ENCODE data around the gene NPIPA5. TPM values are rescaled to one million over a fixed set of nuclear protein-coding genes. Genes with fewer than 3 reads are reported as not detected.
"Not testable (repeated sequence)": the region's sequence is repeated elsewhere in the genome, so short reads cannot be mapped to it uniquely, and the experiment has no call there.

NPIPA5 gene
- total RNA-seq, 1 donor from 2014 or later = 19.9 TPM

DNA sequence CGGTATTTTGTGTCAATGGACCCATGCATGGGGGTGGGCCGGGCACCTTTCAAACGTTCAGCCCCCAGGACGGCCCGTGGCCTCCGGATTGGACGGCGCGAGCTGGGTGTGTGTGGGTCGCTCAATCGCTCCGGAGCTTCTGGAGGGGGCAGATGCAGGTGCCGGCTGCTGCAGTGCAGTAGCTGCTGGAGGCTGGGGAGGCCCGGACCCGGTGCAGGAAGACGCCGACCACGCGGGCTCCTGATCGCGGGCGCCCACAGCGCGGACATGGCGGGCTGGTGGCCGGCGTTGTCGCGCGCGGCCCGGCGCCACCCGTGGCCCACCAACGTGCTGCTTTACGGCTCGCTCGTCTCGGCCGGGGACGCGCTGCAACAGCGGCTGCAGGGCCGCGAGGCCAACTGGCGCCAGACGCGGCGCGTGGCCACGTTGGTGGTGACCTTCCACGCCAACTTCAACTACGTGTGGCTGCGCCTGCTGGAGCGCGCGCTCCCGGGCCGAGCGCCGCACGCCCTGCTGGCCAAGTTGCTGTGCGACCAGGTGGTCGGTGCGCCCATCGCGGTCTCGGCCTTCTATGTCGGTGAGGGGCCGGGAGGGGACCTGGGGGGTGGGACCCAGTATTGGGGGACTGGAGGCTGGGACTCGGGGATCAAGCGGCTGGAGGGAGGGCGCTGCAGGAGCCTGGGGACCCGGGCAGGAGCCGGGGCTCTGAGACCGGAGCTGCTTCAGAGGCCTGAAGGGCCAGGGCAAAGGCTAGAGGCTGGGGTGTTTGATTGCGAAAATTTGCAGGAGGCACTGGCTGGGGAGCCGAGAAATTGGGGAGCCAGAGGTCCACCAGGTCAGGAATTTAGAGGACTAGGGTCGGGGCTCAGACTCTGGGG is 17.8 kb upstream of the NPIPA5 start, which contains the start of gene MPV17L:
Gene MPV17L (plus strand): TSS at position 124 of the 878 bp plus-strand sequence. CDS start 144 bp downstream, at position 268.
- ATAC-seq (peak; percentile 91), DNase-seq (ENCODE audit: low spot score) (peak; percentile 65)
- intact Hi-C loops (cut with DNase I) = not testable (repeated sequence)

DNA sequence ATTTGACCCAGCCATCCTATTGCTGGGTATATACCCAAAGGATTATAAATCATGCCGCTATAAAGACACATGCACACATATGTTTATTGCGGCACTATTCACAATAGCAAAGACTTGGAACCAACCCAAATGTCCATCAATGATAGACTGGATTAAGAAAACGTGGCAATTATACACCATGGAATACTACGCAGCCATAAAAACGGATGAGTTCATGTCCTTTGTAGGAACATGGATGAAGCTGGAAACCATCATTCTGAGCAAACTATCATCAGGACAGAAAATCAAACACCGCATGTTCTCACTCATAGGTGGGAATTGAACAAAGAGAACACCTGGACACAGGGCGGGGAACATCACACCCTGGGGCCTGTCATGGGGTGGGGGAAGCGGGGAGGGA is 14.9 kb upstream of the NPIPA5 start:
- ATAC-seq; intact Hi-C loops (cut with DNase I); DNase-seq (ENCODE audit: low spot score): not testable (repeated sequence)

DNA sequence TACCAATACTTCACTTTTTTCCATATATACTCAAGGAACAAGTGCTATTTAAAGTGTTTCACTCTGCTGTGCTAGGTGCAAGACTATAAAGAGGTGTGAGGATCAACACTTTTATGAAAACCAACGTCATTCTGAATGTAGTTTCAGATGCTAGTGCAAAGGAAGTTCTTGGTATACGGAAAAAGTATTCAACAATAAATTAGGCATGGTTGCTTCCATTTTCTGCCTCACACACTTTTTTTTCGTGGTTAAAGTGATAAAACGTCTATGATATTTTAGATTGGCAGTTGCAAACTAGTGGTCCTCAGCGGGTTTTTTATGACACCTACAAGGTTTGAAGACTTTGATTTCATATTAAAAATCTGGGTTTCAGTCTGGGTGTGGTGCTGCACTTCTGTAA is 11.8 kb upstream of the NPIPA5 start:
- ATAC-seq; intact Hi-C loops (cut with DNase I); DNase-seq (ENCODE audit: low spot score): not testable (repeated sequence)

DNA sequence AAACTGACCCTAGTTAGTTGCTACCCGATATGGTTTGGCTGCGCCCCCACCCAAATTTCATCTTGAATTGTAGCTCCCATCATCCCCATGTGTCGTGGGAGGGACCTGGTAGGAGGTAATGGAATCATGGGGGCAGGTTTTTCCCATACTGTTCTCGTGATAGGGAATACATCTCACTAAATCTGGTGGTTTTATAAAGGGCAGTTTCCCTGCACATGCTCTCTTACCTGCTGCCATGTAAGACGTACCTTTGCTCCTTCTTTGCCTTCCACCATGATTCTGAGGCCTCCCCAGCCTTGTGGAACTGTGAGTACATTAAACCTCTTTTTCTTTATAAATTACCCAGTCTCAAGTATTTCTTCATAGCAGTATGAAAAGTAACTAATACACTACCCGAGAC is 10.0 kb upstream of the NPIPA5 start:
- not testable (repeated sequence) for DNase-seq (ENCODE audit: low spot score)

DNA sequence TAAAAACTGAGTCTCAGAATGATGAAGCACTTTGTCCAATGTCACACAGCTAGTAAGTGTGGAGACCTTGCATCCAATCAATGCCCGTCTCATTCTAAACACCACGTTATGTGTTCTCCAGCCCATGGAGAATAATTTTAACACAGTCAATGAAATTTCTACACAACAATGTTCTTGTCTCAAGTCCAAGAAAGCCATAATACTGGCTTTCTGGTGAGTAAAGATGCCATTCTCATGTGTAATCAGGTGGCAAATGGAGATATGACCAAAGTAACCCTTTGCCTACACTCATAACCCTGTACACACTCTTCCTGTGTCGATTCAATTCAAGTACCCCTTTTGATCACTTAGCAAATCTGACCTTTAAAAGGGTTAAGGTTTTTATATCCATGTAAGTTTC is 4.7 kb upstream of the NPIPA5 start:
- DNase-seq (ENCODE audit: low spot score); intact Hi-C loops (cut with DNase I); ATAC-seq: not testable (repeated sequence)

More for the DNA sequence above, 10.0 kb upstream of the NPIPA5 start:
- ATAC-seq; intact Hi-C loops (cut with DNase I): not testable (repeated sequence)

DNA sequence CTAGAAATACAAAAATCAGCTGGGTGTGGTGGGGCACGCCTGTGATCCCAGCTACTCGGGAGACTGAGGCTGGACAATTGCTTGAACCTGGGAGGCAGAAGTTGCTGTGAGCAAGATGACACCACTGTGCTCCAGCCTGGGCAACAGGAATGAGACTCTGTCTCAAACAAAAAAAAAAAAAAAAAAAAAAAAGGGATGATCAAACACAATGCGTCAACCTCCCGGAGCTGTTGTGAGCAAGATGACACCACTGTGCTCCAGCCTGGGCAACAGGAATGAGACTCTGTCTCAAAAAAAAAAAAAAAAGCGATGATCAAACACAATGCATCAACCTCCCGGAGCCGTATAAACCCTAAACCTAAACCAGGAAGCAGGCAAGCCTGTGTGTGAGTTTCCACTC is 20.6 kb downstream of the NPIPA5 start:
- DNase-seq (ENCODE audit: low spot score); ATAC-seq; intact Hi-C loops (cut with DNase I): not testable (repeated sequence)

DNA sequence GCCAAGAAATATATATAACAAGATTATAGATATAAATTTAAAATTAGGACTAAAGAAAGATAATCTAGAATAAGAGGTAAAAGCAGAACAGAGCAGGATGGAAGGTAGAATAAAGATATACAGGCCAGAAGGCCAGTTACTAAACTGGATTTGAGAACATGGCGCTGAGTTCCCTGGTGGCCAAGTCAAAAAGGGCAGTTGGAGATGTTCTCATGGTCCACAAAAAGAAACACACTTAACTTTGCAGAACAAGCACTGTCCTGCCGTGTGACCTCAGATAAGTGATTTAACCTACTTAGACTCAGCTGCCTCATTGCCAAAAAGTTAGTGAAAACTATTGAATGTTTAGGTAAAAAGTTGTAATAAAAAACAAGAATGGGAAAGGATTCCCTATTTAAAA is 23.2 kb downstream of the NPIPA5 start:
- ATAC-seq; DNase-seq (ENCODE audit: low spot score); intact Hi-C loops (cut with DNase I): not testable (repeated sequence)

DNA sequence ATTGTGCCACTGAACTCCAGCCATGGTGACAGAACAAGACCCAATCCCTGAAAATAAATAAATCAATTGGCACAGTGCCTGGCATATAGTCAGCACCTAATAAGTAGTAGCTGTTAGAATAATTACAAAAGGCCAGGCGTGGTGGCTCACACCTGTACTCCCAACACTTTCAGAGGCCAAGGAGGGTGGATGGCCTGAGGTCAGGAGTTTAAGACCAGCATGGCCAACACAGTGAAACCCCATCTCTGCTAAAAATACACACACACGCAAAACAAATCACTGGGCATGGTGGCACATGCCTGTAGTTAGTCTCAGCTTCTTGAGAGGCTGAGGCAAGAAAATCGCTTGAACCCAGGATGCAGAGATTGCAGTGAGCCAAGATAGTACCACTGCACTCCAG is 25.2 kb downstream of the NPIPA5 start:
- ATAC-seq; intact Hi-C loops (cut with DNase I); DNase-seq (ENCODE audit: low spot score): not testable (repeated sequence)

DNA sequence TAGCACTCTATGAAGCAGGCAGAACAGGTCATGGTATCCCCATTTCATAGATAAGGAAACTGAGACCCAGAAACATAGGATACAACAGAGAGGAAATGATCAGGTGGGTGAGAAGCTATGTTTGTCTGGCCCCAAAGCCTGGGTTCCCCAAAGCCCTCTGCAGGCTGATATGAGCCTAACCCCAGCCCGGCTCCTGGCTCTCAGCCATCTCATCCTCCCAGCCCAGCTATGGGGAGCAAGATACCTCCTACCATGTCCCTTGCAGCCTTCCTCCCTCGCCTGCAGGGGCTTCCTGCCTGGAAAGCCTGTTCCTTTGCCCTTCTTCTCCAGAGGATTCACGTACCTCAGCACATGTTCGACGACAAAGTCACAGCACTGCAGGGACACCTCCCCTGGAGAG is 26.3 kb downstream of the NPIPA5 start:
- ATAC-seq; DNase-seq (ENCODE audit: low spot score); intact Hi-C loops (cut with DNase I): not testable (repeated sequence)

DNA sequence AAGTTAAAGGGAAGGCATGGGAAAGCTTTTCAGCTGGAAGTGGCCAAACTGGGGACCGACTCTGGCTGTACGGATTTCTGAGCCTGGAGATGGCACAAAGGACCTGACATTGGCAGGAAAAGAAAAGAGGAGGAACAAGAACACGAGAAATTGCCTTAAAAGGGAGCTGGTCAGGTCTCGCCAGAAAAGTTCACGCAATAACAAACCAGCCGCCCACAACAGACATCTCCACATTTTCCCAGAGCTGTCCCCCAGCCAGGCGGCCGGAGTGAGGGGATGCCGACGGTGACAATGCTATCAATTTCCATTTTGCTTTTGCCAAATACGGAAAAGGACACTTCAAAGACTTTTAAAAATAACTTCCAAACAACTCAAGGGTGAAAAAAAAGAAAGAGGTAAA is 26.8 kb downstream of the NPIPA5 start:
- intact Hi-C loops (cut with DNase I); DNase-seq (ENCODE audit: low spot score): not testable (repeated sequence)
- peak; percentile 39 for ATAC-seq

DNA sequence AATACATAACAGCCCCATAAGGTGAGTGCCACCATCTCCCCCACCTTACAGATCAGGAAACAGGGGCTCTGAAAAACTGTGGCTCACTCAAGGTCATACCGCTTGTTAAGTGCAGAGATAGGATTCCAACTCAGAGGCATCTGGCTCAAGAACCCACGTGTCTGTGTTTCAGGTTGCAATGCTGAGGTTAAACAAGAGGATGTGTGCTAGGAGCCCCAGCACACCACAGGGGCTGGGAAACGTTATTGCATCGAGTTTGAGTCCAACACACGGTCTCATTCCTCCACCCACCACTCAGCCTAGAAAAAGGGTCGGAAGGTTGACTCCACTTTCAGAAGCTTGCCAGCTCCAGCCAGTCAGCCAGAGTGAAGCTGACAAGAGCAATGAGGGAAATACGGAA is 29.4 kb downstream of the NPIPA5 start:
- ATAC-seq; DNase-seq (ENCODE audit: low spot score); intact Hi-C loops (cut with DNase I): not testable (repeated sequence)

DNA sequence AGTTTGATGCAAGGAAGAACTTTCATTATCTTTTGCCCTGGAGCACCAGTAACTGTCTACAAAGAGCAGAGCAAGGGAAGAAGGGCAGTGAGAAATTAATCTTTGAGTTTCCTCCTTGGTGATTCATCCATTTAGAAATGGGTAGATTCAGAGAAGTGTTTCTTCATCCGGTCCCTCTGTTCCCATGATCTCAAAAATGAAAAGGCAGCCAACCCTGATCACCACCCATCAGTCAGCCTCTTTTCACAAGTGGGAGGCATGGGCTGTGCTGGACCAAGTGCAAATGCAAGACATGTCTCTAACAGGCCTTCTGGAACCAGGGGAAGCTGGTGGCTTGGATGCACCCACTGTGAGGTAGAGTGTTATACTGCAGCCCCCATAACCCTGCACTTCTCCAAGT is 35.8 kb downstream of the NPIPA5 start:
- ATAC-seq; intact Hi-C loops (cut with DNase I); DNase-seq (ENCODE audit: low spot score): not testable (repeated sequence)

DNA sequence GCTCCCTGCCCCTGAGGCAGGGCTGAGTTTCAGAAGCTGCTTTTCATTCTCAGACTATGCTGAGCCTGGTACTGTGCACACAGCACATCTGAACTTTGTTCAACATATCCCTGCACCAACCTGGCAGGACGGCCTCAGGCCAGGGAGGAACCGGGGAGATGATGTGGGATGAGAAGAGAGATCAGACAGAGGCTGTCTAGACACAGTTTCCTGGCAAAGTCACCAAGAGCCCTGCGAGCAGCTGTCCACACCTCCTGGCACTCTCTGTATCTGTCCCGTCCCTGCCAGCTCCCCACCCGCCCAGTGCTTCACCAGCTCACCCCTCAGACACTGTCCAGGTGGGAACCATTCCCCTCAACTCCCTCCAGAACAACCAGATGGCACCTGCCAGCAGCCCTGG is 39.1 kb downstream of the NPIPA5 start:
- intact Hi-C loops (cut with DNase I); DNase-seq (ENCODE audit: low spot score); ATAC-seq: not testable (repeated sequence)

DNA sequence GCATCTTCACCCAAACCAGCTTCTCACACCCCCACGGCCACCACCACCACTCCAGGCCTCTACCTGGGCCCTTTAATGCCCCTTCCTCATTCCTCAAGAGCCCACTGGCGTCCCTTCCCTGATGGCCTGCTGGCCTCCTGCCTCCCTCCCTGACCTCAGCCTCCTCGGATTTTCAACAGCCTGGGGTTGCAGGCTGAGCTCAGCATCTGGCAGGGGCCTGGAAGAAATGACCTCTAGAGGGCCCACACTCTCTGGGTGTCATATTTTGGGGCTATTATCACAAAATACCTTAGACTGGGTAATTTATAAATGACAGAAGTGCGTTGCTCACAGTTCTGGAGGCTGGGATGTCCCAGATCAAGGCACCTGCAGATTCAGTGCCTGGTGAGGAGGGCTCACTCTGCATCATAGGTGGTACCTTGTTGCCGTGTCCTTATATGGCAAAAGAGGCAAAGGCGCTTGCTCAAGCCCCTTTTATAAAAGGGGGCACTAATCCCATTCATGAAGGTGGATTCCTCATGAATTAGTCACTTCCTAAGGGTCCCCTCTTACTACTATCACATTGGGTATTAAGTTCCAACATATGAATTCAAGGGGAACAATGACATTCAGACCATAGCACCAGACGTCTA is 40.0 kb downstream of the NPIPA5 start:
- DNase-seq (ENCODE audit: low spot score); ATAC-seq; intact Hi-C loops (cut with DNase I): not testable (repeated sequence)

DNA sequence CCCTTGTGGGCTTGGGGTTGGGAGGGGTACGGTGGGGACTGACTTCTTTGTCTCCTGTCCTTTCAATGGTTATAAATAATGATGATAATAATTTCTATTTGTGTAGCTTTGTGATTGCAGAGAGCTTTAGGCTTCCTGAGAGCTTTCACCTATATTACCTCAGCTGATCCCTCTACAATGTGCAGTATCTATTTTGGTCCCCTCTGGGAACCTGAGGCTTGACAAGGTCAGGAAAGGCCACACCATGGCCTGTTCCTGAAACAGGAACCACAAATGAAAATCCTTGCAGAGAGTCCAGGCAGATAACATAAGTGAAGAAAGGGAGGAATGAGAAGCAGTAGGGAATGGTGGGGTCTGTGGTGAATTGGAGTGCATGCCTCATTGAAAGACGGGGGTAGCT is 42.5 kb downstream of the NPIPA5 start:
- DNase-seq (ENCODE audit: low spot score); intact Hi-C loops (cut with DNase I); ATAC-seq: not testable (repeated sequence)

DNA sequence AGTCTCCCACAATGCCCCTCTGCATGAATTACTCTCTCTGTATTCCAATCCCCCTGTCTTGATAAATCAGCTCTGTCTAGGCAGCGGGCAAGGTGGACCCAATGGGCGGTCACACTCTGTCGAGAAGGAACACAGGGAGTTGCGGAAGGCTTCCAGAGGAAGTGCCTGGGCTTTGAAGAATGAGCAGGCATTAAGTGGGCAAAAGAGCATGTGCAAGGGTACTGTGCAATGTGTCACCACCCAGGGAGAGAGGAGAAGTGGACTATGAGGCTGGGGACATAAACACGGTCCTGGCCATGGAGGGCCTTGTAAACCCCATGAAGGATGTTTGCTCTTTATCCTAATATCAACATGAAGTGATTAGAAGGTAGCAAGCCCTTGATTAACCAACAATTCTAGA is 44.1 kb downstream of the NPIPA5 start:
- DNase-seq (ENCODE audit: low spot score); intact Hi-C loops (cut with DNase I); ATAC-seq: not testable (repeated sequence)

DNA sequence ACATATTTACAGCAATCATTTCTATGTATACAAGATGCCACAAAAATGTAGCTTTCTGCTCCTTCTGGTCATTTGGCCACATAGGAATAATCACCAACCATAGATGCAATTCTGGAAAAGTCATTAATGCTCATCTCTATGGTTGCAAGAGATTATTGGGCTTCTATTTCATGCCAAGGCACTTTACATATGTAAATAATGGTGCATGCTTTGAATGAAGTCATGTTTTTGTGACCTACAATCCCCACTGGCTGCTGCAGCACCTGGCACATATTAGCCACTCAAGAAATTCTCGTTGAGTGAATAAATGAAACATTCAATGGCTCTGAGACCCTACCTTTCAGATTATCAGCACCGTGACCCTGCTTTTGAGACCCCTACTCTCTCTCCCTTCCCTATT is 47.1 kb downstream of the NPIPA5 start:
- ATAC-seq; intact Hi-C loops (cut with DNase I); DNase-seq (ENCODE audit: low spot score): not testable (repeated sequence)

DNA sequence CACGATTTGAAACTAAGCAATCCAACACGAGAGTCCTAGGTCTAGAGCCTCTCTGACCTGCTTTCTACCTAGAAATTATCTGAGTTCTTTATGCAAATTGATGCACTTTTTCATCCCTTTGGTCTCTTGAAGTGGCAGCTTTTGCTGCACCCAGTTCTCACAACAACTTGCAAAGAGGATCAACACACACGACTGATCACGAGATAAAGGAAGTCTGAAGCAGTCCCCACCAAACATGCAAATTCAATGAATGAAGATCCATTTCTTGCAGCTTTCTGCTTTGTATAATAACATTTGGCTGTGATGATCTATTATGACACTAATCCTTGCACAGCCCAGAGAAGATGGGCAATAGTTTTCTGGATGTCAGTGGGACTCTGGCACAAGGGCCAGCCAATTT is 53.1 kb downstream of the NPIPA5 start:
- ATAC-seq; DNase-seq (ENCODE audit: low spot score); intact Hi-C loops (cut with DNase I): not testable (repeated sequence)

DNA sequence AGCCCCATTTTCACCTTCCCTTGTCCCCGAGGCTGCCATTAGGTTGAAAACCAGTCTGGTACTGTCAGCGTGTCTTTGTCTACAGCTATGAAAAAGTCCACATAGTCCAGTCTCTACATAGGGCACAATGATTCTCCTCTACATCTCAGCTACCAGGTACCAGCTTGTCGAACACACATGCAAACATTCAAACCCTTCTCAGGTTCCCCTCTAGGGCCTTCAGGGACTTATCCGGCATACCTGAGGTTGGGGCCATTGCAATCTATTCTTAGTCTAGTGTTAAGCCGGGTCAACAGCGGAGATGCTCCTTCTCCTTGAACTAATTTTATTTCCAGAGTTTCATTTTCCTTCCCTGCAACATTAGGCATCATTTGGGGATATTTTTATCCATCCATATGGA is 54.7 kb downstream of the NPIPA5 start:
- intact Hi-C loops (cut with DNase I); DNase-seq (ENCODE audit: low spot score); ATAC-seq: not testable (repeated sequence)

All from sciatic nerve (tissue), 2 donors.